Upper lobe of left lung (tissue), 4 donors: ENCODE data around the gene ZCCHC7.

Experiments used
- CTCF ChIP-seq, 6 experiments: fragments of 450-650 bp in 4 of 6; fragments of 200-600 bp in 2 of 6; sonication (generic) in 2 of 6; IDR thresholded peaks; one replicate each; pipeline ENCODE4 v1.5.1; 2016 to 2019; ENCODE audit warnings: antibody characterized with exemption in 6 of 6
- EP300 ChIP-seq, 4 donors: sonication (generic); formaldehyde crosslinking; IDR thresholded peaks; one replicate each; pipeline ENCODE4 v1.5.1; 2017; ENCODE audit warnings: antibody characterized with exemption in 4 of 4, control low read depth in 2 of 4
- POLR2A ChIP-seq, 4 donors: fragments of 450-650 bp; IDR thresholded peaks; one replicate each; pipeline ENCODE4 v1.5.1; 2016 to 2017; ENCODE audit warnings: antibody characterized with exemption in 4 of 4, mild to moderate bottlenecking in 2 of 4
- POLR2AphosphoS5 ChIP-seq, 2 donors: sonication (generic); formaldehyde crosslinking; IDR thresholded peaks; one replicate each; pipeline ENCODE4 v1.5.1; 2017; ENCODE audit warnings: antibody characterized with exemption in 2 of 2

- TF ChIP-seq CTCF (IDR thresholded peaks at IDR 0.05) (no peak), POLR2A (IDR thresholded peaks at IDR 0.05) (no peak), EP300 (IDR thresholded peaks at IDR 0.05) (no peak), POLR2AphosphoS5 (IDR thresholded peaks at IDR 0.05) (no peak)
Observed at GRCh38 chr9:37404590-37404989, 284.2 kb downstream of the ZCCHC7 start.
